ENCODE results near the gene ZNF334. TPM values are rescaled to one million over a fixed set of nuclear protein-coding genes. Genes with fewer than 3 reads are reported as not detected.

Gene ZNF334
- total RNA-seq, 1 donor from 2014 or later, result 5.4 TPM

GRCh38 chr20:46477640-46478039, 35.7 kb downstream of the ZNF334 start:
- H3K27me3 ChIP-seq, result no peaks in the 10 kb centered on the region
- H3K4me1 ChIP-seq, result no peaks in the 10 kb centered on the region
- no peak for DNase-seq (ENCODE audit: extremely low spot score in 2 of 2)
- TF ChIP-seq POLR2A (IDR thresholded peaks at IDR 0.05), result no peak
- intact Hi-C loops (cut with DNase I), result no loop called here
- no peaks in the 10 kb centered on the region for H3K36me3 ChIP-seq
- no peak overlapping the region for H3K27ac ChIP-seq
- H3K4me3 ChIP-seq, result no peak overlapping the region
- H3K9me3 ChIP-seq, result no peaks in the 10 kb centered on the region

GRCh38 chr20:46477225-46477624, 36.1 kb downstream of the ZNF334 start:
- intact Hi-C loops (cut with DNase I), result no loop called here
- no peak for DNase-seq (ENCODE audit: extremely low spot score in 2 of 2)
- Histone ChIP-seq H3K9me3 (no peaks in the 10 kb centered on the region), H3K27me3 (no peaks in the 10 kb centered on the region), H3K4me3 (no peak overlapping the region), H3K27ac (no peak overlapping the region), H3K4me1 (no peaks in the 10 kb centered on the region), H3K36me3 (no peaks in the 10 kb centered on the region)
- no peak for TF ChIP-seq POLR2AphosphoS5 (IDR thresholded peaks at IDR 0.05; ENCODE audit: insufficient read depth in 1 of 2, low read depth in 1 of 2)
- TF ChIP-seq POLR2A (IDR thresholded peaks at IDR 0.05), result no peak
- no peak for TF ChIP-seq CTCF (IDR thresholded peaks at IDR 0.05)

- no peaks in the 10 kb centered on the region for H3K36me3 ChIP-seq
- TF ChIP-seq CTCF (IDR thresholded peaks at IDR 0.05), result no peak
- no peak for TF ChIP-seq POLR2A (IDR thresholded peaks at IDR 0.05)
- no peak for TF ChIP-seq POLR2AphosphoS5 (IDR thresholded peaks at IDR 0.05; ENCODE audit: insufficient read depth in 1 of 2, low read depth in 1 of 2)
- intact Hi-C loops (cut with DNase I), result no loop called here
Measured at GRCh38 chr20:46468508-46468907, 44.9 kb downstream of the ZNF334 start.

GRCh38 chr20:46464451-46464850, 48.9 kb downstream of the ZNF334 start:
- no peaks in the 10 kb centered on the region for H3K27me3 ChIP-seq
- no peaks in the 10 kb centered on the region for H3K4me1 ChIP-seq
- intact Hi-C loops (cut with DNase I), result no loop called here
- H3K27ac ChIP-seq, result no peak overlapping the region
- no peak for TF ChIP-seq CTCF (IDR thresholded peaks at IDR 0.05)
- TF ChIP-seq POLR2A (IDR thresholded peaks at IDR 0.05), result no peak
- TF ChIP-seq POLR2AphosphoS5 (IDR thresholded peaks at IDR 0.05; ENCODE audit: insufficient read depth in 1 of 2, low read depth in 1 of 2), result no peak
- no peaks in the 10 kb centered on the region for H3K36me3 ChIP-seq
- H3K4me3 ChIP-seq, result no peak overlapping the region
- no peak for DNase-seq (ENCODE audit: extremely low spot score in 2 of 2)
- H3K9me3 ChIP-seq, result no peaks in the 10 kb centered on the region

More at GRCh38 chr20:46468508-46468907, 44.9 kb downstream of the ZNF334 start:
- DNase-seq (ENCODE audit: extremely low spot score in 2 of 2), result no peak
- Histone ChIP-seq H3K4me3 (no peak overlapping the region), H3K27ac (no peak overlapping the region), H3K4me1 (no peaks in the 10 kb centered on the region), H3K9me3 (no peaks in the 10 kb centered on the region), H3K27me3 (no peaks in the 10 kb centered on the region)

GRCh38 chr20:46463852-46464251, 49.5 kb downstream of the ZNF334 start:
- intact Hi-C loops (cut with DNase I), result no loop called here
- TF ChIP-seq CTCF (IDR thresholded peaks at IDR 0.05) (no peak), POLR2A (IDR thresholded peaks at IDR 0.05) (no peak), POLR2AphosphoS5 (IDR thresholded peaks at IDR 0.05; ENCODE audit: insufficient read depth in 1 of 2, low read depth in 1 of 2) (no peak)

GRCh38 chr20:46461808-46462207, 51.6 kb downstream of the ZNF334 start:
- no peaks in the 10 kb centered on the region for H3K9me3 ChIP-seq
- DNase-seq (ENCODE audit: extremely low spot score in 2 of 2), result no peak

More at GRCh38 chr20:46463852-46464251, 49.5 kb downstream of the ZNF334 start:
- H3K36me3 ChIP-seq, result no peaks in the 10 kb centered on the region
- no peaks in the 10 kb centered on the region for H3K9me3 ChIP-seq
- H3K4me1 ChIP-seq, result no peaks in the 10 kb centered on the region
- DNase-seq (ENCODE audit: extremely low spot score in 2 of 2), result no peak
- H3K27ac ChIP-seq, result no peak overlapping the region
- H3K4me3 ChIP-seq, result no peak overlapping the region
- H3K27me3 ChIP-seq, result no peaks in the 10 kb centered on the region

More at GRCh38 chr20:46461808-46462207, 51.6 kb downstream of the ZNF334 start:
- Histone ChIP-seq H3K27ac (no peak overlapping the region), H3K4me1 (no peaks in the 10 kb centered on the region), H3K36me3 (no peaks in the 10 kb centered on the region), H3K4me3 (no peak overlapping the region), H3K27me3 (no peaks in the 10 kb centered on the region)
- intact Hi-C loops (cut with DNase I), result no loop called here
- no peak for TF ChIP-seq POLR2A (IDR thresholded peaks at IDR 0.05)
- TF ChIP-seq POLR2AphosphoS5 (IDR thresholded peaks at IDR 0.05; ENCODE audit: insufficient read depth in 1 of 2, low read depth in 1 of 2), result no peak
- TF ChIP-seq CTCF (IDR thresholded peaks at IDR 0.05), result no peak

Data from vagina (tissue), 2 donors.